Fibroblast of lung (primary cell): ENCODE measurements around the gene LKAAEAR1.

Experiments used
- CTCF ChIP-seq, 2 donors: IDR thresholded peaks in 1 of 2; conservative IDR thresholded peaks in 1 of 2; 1 replicate in 1 of 2; 2 replicates in 1 of 2; pipeline ENCODE4 v1.5.1; 2011 to 2012; ENCODE audit warnings: low read length in 2 of 2, control low read depth in 1 of 2, inconsistent platforms in 1 of 2, low read depth in 1 of 2, mild to moderate bottlenecking in 1 of 2
- EZH2 ChIP-seq: IDR thresholded peaks from 2 replicates; pipeline ENCODE4 v1.5.1; 2012; ENCODE audit warnings: low read length, control low read depth, mild to moderate bottlenecking; ENCODE audit errors: missing control alignments

GRCh38 chr20:64040231-64041039 is 43.8 kb downstream of the LKAAEAR1 start:
- TF ChIP-seq CTCF (conservative IDR thresholded peaks at IDR 0.05 in 1 of 2, IDR thresholded peaks at IDR 0.05 in 1 of 2; ENCODE audit: low read depth in 1 of 2, low read length in 2 of 2) (no peak), EZH2 (no peak)
